Esophagus squamous epithelium (tissue), 4 donors: Measurements from ENCODE around the gene STK38.
"Not testable (repeated sequence)": the region's sequence is repeated elsewhere in the genome, so short reads cannot be mapped to it uniquely, and the experiment has no call there.

Experiments
- CTCF ChIP-seq, 6 experiments: fragments of 450-650 bp in 4 of 6; fragments of 200-600 bp in 2 of 6; sonication (generic) in 2 of 6; IDR thresholded peaks; one replicate each; pipeline ENCODE4 v1.5.1; 2016 to 2019; ENCODE audit warnings: antibody characterized with exemption in 6 of 6, mild to moderate bottlenecking in 4 of 6, moderate library complexity in 4 of 6
- POLR2A ChIP-seq, 4 donors: fragments of 450-650 bp; IDR thresholded peaks; one replicate each; pipeline ENCODE4 v1.6.1; 2017; ENCODE audit warnings: antibody characterized with exemption in 4 of 4, mild to moderate bottlenecking in 4 of 4, moderate library complexity in 3 of 4

GRCh38 chr6:36572353-36573311, 25.4 kb upstream of the STK38 start:
- not testable (repeated sequence) for TF ChIP-seq CTCF, POLR2A (IDR thresholded peaks at IDR 0.05)
